Lower lobe of right lung (tissue), 2 donors: ENCODE measurements around the gene NPW. TPM values are rescaled to one million over a fixed set of nuclear protein-coding genes. Genes with fewer than 3 reads are reported as not detected.

Experiments
- ATAC-seq, 2 donors: fragments of 200-7000 bp; cut with Tn5 transposase; one replicate each; pipeline ENCODE4 v1.9.1; 2020 to 2022; ENCODE audit warnings: mild to moderate bottlenecking in 2 of 2, moderate library complexity in 2 of 2
- DNase-seq: peaks from one replicate; pipeline ENCODE4 v3.0.0-alpha.2; 2020
- H3K27ac ChIP-seq: fragments of 200-600 bp; one replicate; pipeline ENCODE4 v1.8.0; 2022
- H3K27me3 ChIP-seq: fragments of 200-600 bp; one replicate; pipeline ENCODE4 v1.8.0; 2022; ENCODE audit warnings: low read depth
- H3K36me3 ChIP-seq: fragments of 200-600 bp; one replicate; pipeline ENCODE4 v1.8.0; 2022; ENCODE audit warnings: mild to moderate bottlenecking
- H3K4me1 ChIP-seq: fragments of 200-600 bp; one replicate; pipeline ENCODE4 v1.8.0; 2022
- H3K4me3 ChIP-seq: fragments of 200-600 bp; one replicate; pipeline ENCODE4 v1.8.0; 2022; ENCODE audit warnings: mild to moderate bottlenecking
- H3K9me3 ChIP-seq: fragments of 200-600 bp; one replicate; pipeline ENCODE4 v1.8.0; 2022
- intact Hi-C: fragments of 100-400 bp; cut with DNase I; formaldehyde crosslinking; loops from one replicate; pipeline ENCODE4 v1.11.0; 2022
- total RNA-seq: library from RNA; stranded (reverse); fragmentation: NEBNext Ultra II Directional; extraction: Animal tissue kit (Norgen Biotek cat#: 25700); gene quantifications from one replicate; pipeline ENCODE4 v1.2.1, GENCODE V29; 2021
- TF ChIP-seq, protein P1 (sequence below): fragments of 200-600 bp; IDR thresholded peaks from one replicate; pipeline ENCODE4 v1.8.0; 2022; ENCODE audit warnings: antibody characterized with exemption, mild to moderate bottlenecking
- donor health status: DM: no; HTN: yes; CAD: no; lungs with severe emphysema.

NPW gene
- total RNA-seq, 1 donor from 2014 or later = not detected

DNA sequence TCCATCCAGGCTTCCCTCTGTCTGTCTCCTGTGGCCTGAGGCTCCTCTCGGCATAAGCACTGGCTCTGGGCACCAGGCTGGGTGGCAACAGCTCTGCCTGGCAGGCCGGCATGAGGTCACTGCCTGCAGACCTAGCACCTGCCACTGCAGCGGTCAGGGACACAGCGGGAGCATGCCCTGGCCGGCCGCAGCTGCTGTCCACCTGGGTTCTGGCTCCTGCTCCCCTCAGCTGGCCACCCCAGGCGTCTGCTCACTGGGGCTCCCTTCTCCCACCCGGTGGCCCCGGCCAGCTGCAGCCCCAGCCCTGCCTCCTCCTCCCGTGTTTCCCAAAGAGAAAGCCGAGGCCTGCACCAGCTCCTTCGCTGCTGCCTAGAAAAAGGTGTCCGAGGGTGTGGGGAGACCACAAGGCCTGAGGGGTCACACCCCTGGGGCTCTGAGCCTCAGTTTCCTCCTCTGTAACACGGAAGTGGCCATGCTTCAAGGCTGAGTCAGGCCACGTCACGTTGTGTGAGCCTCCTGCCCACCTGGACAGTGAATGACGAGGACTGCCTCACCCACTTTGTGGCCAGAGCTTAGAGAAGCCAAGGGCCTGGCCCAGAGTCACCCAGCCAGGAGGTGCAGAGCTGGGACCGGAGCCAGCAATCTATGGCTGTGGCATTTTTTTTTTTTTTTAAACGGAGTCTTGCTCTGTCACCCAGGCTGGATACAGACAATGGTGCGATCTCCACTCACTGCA, 21.4 kb downstream of the NPW start:
- intact Hi-C loops = no loop called here
- Histone ChIP-seq H3K4me3 (no peak overlapping the region), H3K27ac (peak overlapping the region; percentile 92), H3K27me3 (no peaks in the 10 kb centered on the region), H3K4me1 (peaks cover 97% of the 10 kb centered on the region), H3K9me3 (no peaks in the 10 kb centered on the region), H3K36me3 (peaks cover 27% of the 10 kb centered on the region)
- TF ChIP-seq, protein P1, sequence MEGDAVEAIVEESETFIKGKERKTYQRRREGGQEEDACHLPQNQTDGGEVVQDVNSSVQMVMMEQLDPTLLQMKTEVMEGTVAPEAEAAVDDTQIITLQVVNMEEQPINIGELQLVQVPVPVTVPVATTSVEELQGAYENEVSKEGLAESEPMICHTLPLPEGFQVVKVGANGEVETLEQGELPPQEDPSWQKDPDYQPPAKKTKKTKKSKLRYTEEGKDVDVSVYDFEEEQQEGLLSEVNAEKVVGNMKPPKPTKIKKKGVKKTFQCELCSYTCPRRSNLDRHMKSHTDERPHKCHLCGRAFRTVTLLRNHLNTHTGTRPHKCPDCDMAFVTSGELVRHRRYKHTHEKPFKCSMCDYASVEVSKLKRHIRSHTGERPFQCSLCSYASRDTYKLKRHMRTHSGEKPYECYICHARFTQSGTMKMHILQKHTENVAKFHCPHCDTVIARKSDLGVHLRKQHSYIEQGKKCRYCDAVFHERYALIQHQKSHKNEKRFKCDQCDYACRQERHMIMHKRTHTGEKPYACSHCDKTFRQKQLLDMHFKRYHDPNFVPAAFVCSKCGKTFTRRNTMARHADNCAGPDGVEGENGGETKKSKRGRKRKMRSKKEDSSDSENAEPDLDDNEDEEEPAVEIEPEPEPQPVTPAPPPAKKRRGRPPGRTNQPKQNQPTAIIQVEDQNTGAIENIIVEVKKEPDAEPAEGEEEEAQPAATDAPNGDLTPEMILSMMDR = no peak
- DNase-seq (peak; percentile 83), ATAC-seq (peak; percentile 34 to 50)

DNA sequence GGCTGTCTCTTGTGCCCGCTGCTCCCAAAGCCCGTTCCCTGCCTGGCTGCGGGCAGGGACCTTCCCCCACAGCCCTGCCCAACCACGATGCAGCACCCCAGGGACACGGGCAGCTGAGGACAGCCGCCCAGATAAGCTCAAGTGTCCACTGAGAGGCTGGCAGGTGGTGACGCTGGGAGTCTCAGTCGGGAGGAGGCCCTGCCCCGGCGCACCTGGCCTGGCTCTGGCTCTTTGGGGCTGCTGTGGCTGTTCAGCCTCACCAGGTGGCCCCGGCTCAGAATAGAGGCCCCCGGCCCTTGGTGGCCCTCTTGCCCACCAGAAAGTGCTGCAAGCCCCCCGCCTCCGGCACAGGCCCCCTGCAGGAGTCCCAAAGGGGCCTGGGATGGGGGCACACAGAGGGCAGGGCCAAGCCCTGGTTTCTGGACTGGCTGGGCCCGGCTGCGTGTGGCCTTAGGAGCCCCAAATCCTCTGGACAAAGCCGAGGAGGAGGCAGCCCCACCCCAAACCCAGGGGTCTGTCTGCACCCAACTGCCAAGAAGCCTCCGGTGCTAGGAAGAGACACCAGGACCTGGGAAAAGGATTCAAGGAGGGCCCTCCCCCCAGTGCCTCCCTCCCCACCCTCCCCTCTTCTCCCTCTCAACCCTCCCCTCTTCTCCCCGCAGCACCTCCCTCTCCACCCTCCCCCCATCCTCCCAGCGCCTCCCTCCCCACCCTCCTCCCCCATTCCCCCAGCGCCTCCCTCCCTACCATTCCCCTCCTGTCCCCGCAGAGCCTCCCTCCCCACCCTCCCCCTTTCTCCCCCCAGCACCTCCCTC, 22.8 kb downstream of the NPW start:
- intact Hi-C loops = no loop called here
- H3K27me3 ChIP-seq = no peaks in the 10 kb centered on the region
- no peaks in the 10 kb centered on the region for H3K9me3 ChIP-seq
- H3K36me3 ChIP-seq = peaks cover 14% of the 10 kb centered on the region
- peaks cover 96% of the 10 kb centered on the region for H3K4me1 ChIP-seq
- ATAC-seq (peak; percentile 80 to 87), DNase-seq (peak; percentile 90)
- H3K4me3 ChIP-seq = peak overlapping the region; percentile 30
- TF ChIP-seq, protein P1 = no peak
- H3K27ac ChIP-seq = peak overlapping the region; percentile 92

DNA sequence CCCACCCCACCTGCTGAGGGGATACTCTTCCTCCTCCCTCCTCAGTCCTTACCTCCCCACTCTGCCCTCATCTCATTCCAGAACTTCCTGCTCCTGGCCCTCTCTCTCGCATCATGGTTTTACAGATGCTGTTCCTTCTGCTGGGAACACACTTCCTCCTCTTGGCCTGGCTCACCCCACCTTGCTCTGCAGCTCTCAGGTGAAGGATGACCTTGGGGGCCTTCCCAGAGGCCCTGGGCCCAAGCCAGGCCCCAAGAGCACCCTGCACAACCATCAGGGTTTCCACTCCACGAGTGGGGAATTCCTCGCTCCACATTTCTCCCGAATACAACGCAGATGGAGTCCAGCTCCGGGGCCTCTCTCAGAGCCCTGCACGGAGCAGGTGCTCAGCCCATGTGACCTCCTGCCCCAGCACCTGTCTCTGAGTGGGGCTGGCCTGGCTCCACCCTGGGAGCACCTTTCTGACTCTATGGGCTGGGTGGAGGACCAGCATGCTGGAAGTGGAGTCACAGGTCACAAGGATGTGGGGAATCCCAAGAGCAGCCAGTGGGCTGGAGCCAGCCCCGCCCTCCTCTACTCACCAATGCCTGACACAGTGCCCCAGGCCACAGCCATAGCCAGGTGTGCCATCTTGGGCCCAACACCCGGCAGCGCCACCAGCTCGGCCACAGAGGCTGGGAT, 23.5 kb downstream of the NPW start:
- ATAC-seq (peak; percentile 1 to 19), DNase-seq (no peak)
- H3K27me3 ChIP-seq = no peaks in the 10 kb centered on the region
- H3K36me3 ChIP-seq = peaks cover 7% of the 10 kb centered on the region
- H3K4me1 ChIP-seq = peaks cover 89% of the 10 kb centered on the region
- intact Hi-C loops = no loop called here
- TF ChIP-seq, protein P1 = no peak
- peak overlapping the region; percentile 80 for H3K27ac ChIP-seq
- H3K9me3 ChIP-seq = no peaks in the 10 kb centered on the region
- H3K4me3 ChIP-seq = peak overlapping the region; percentile 39

DNA sequence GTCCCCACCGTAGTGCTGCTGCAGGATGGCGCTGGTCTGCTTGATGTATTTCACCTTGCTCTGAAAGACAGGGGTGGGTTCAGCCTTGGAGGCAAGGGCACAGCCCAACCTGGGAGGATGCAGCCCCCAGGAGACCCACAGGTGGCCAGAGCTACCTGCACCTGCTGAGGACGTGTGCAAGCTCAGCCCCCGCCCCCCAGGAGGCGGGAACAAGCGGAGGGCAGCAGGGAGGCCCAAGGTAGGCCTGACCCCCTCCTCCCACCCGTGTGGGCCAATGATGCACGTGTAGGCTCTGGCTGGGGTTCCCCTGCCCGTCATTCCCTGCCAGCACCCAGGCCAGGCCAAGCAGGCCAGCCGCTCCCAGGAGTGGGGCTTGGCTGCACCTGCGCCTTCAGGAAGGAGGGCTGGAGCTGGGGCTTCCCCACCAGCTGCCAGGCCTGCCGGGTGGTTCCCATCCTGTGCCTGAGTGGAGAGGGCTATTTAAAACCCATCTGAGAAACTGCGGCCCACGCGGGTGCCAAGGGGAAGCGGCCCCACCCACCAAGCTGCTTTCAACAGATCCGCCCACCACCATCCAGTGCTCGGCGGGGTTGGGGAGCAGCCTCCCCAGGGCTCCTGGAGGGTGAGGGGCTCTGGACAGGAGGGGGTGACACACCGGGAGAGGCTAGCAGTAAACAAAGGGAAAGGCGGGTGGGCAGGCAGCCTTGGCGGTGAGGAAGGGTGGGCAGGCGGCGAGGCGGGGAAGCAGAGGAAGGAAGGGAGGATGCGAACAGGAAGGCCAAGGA, 24.3 kb downstream of the NPW start:
- TF ChIP-seq, protein P1 = no peak
- Histone ChIP-seq H3K27me3 (no peaks in the 10 kb centered on the region), H3K4me3 (peak overlapping the region; percentile 39), H3K36me3 (no peaks in the 10 kb centered on the region), H3K9me3 (no peaks in the 10 kb centered on the region), H3K4me1 (peaks cover 90% of the 10 kb centered on the region), H3K27ac (peak overlapping the region; percentile 80)
- peak; percentile 84 for DNase-seq
- peak; percentile 11 to 24 for ATAC-seq
- intact Hi-C loops = no loop called here

DNA sequence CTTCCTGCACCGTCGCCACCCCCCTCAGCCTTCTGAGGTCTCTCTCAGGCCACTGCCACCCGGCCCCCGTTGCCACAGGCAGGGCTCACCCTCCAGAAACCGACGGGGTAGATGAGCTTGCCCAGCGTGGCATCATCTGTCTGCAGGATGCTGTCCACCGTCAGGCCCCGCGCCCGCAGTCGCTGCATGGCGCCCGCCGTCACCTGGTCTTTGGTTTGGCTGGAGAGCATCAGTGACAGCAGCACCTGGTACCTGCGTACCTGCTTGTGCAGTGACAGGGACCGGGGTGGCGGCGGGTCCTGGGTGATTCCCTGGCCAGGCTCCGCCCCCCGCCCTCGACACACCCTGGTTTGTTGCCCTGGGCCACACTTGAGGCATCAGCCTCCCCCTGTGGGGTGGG, 25.0 kb downstream of the NPW start:
- ATAC-seq (no peak), DNase-seq (no peak)
- Histone ChIP-seq H3K27me3 (no peaks in the 10 kb centered on the region), H3K27ac (peak overlapping the region; percentile 80), H3K4me1 (peaks cover 87% of the 10 kb centered on the region), H3K4me3 (no peak overlapping the region), H3K36me3 (no peaks in the 10 kb centered on the region), H3K9me3 (no peaks in the 10 kb centered on the region)
- intact Hi-C loops = no loop called here
- TF ChIP-seq, protein P1 = no peak
